ENCODE measurements around the gene MACROD1. TPM values are rescaled to one million over a fixed set of nuclear protein-coding genes. Genes with fewer than 3 reads are reported as not detected.

Gene MACROD1
- total and polyA plus RNA-seq, 2 of the 13 experiments (the other 11 are each of a cell fraction or from before 2014, with no cell fraction given) = 23.1 to 34.5 TPM

GRCh38 chr11:64015510-64015909 lies 150.4 kb downstream of the MACROD1 start:
- POLR2A ChIA-PET = no interaction called here
- no TSS peak for BruUV-seq (replicated peaks)
- 74% methylated on average over 10 of the region's 20 CpGs for WGBS (ENCODE audit: low lambda C conversion rate)
- no peaks in the 10 kb centered on the region for H3K27me3 ChIP-seq (ENCODE audit: control insufficient read depth in 1 of 2, insufficient read depth in 2 of 2, low read length in 2 of 2)
- H4K20me1 ChIP-seq (ENCODE audit: insufficient read depth, low read length) = 0 out of 2 replicates have a peak, but pooled peaks cover 4% of the 10 kb centered on the region
- no peak overlapping the region for H2AFZ ChIP-seq (ENCODE audit: low read length)
- H3K79me2 ChIP-seq (ENCODE audit: insufficient read depth, low read length) = no peaks in the 10 kb centered on the region
- H3K4me2 ChIP-seq (ENCODE audit: low read depth, low read length) = no peak overlapping the region
- ATAC-seq (no peak), DNase-seq (ENCODE audit: low spot score) (no peak), FAIRE-seq (no peak)
- intact Hi-C loops (cut with micrococcal nuclease; ENCODE audit: unreplicated experiment) (no loop called here), in situ Hi-C loops (cut with HindIII; ENCODE audit: extremely low pct_ligation_motif_present, low pct_unique_long_range_greater_than_20kb) (no loop called here)
- CTCF ChIA-PET (ENCODE audit: low intra/inter-chr PET ratio, low total read pairs) = no interaction called here
- H3K9ac ChIP-seq (ENCODE audit: insufficient read depth, low read depth, low read length) = no peak overlapping the region
- peaks cover 6% of the 10 kb centered on the region; the same call in 1 of the 2 replicates for H3K9me3 ChIP-seq (ENCODE audit: low read length)
- H3K4me3 ChIP-seq (replicated peaks in 1 of 3; ENCODE audit: insufficient read depth in 1 of 3, low read depth in 2 of 3, low read length in 3 of 3) = no peak overlapping the region
- H3K4me1 ChIP-seq (ENCODE audit: insufficient read depth, low read length) = no peaks in the 10 kb centered on the region
- H3K36me3 ChIP-seq (replicated peaks in 1 of 2; ENCODE audit: control insufficient read depth in 1 of 2, insufficient read depth in 2 of 2, low read length in 2 of 2) = no peaks in the 10 kb centered on the region
- H3K27ac ChIP-seq (ENCODE audit: extremely low read length, insufficient read depth, low read length) = no peak overlapping the region
- TF ChIP-seq, protein P1, sequence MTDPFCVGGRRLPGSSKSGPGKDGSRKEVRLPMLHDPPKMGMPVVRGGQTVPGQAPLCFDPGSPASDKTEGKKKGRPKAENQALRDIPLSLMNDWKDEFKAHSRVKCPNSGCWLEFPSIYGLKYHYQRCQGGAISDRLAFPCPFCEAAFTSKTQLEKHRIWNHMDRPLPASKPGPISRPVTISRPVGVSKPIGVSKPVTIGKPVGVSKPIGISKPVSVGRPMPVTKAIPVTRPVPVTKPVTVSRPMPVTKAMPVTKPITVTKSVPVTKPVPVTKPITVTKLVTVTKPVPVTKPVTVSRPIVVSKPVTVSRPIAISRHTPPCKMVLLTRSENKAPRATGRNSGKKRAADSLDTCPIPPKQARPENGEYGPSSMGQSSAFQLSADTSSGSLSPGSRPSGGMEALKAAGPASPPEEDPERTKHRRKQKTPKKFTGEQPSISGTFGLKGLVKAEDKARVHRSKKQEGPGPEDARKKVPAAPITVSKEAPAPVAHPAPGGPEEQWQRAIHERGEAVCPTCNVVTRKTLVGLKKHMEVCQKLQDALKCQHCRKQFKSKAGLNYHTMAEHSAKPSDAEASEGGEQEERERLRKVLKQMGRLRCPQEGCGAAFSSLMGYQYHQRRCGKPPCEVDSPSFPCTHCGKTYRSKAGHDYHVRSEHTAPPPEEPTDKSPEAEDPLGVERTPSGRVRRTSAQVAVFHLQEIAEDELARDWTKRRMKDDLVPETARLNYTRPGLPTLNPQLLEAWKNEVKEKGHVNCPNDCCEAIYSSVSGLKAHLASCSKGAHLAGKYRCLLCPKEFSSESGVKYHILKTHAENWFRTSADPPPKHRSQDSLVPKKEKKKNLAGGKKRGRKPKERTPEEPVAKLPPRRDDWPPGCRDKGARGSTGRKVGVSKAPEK (CRISPR knock-in tag; IDR thresholded peaks at IDR 0.05; ENCODE audit: borderline replicate concordance) = no peak
- no peak for TF ChIP-seq THAP8 (CRISPR knock-in tag; IDR thresholded peaks at IDR 0.05; ENCODE audit: borderline replicate concordance)
- TF ChIP-seq ZNF264 (CRISPR knock-in tag; IDR thresholded peaks at IDR 0.05) = no peak
- TF ChIP-seq ZMYM2 (CRISPR knock-in tag; IDR thresholded peaks at IDR 0.05) = no peak
- TF ChIP-seq ONECUT2 (CRISPR knock-in tag; IDR thresholded peaks at IDR 0.05) = no peak
- no peak for TF ChIP-seq ZNF549 (CRISPR knock-in tag; IDR thresholded peaks at IDR 0.05)
- no peak for TF ChIP-seq ZNF629 (CRISPR knock-in tag; conservative IDR thresholded peaks at IDR 0.05)
- no peak for TF ChIP-seq SPEN (CRISPR knock-in tag; IDR thresholded peaks at IDR 0.05; ENCODE audit: low read depth)
- TF ChIP-seq AKNA (CRISPR knock-in tag; IDR thresholded peaks at IDR 0.05; ENCODE audit: borderline replicate concordance) = no peak
- TF ChIP-seq ZNF720 (CRISPR knock-in tag; IDR thresholded peaks at IDR 0.05) = no peak
- TF ChIP-seq, protein P2, sequence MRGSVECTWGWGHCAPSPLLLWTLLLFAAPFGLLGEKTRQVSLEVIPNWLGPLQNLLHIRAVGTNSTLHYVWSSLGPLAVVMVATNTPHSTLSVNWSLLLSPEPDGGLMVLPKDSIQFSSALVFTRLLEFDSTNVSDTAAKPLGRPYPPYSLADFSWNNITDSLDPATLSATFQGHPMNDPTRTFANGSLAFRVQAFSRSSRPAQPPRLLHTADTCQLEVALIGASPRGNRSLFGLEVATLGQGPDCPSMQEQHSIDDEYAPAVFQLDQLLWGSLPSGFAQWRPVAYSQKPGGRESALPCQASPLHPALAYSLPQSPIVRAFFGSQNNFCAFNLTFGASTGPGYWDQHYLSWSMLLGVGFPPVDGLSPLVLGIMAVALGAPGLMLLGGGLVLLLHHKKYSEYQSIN (CRISPR knock-in tag; IDR thresholded peaks at IDR 0.05; ENCODE audit: borderline replicate concordance) = no peak
- TF ChIP-seq ZSCAN31 (CRISPR knock-in tag; IDR thresholded peaks at IDR 0.05; ENCODE audit: low read depth) = no peak
- TF ChIP-seq ZNF274 (CRISPR knock-in tag; IDR thresholded peaks at IDR 0.05) = no peak
- TF ChIP-seq SALL2 (CRISPR knock-in tag; IDR thresholded peaks at IDR 0.05) = no peak
- no peak for TF ChIP-seq ZMYM4 (CRISPR knock-in tag; IDR thresholded peaks at IDR 0.05)

All from HepG2 (cell line).